NT2/D1 (cell line): ENCODE measurements around the gene SLC37A2.

Experiments
- SUZ12 ChIP-seq: IDR thresholded peaks from 2 replicates; pipeline ENCODE4 v1.6.1; 2011; ENCODE audit not compliant: insufficient read length, insufficient read depth; ENCODE audit errors: extremely low read depth
- ZNF274 ChIP-seq: IDR thresholded peaks from 2 replicates; pipeline ENCODE4 v1.6.1; 2011; ENCODE audit warnings: mild to moderate bottlenecking, low read depth, low read length

- TF ChIP-seq ZNF274 (no peak), SUZ12 (no peak)
Measured at GRCh38 chr11:125016413-125016812, 46.7 kb upstream of the SLC37A2 start.
